Calu3 (cell line): ENCODE results near the gene FN3KRP. TPM values are rescaled to one million over a fixed set of nuclear protein-coding genes. Genes with fewer than 3 reads are reported as not detected.

ENCODE experiments used
- BruUV-seq: library from RNA; stranded (reverse); fragments of 400-500 nt; replicated peaks from 2 replicates; lab custom pipeline; 2021; lab: Mats Ljungman, UMichigan
- CTCF ChIA-PET: fragments of 300-600 bp; sonication (Branson Sonifier 250); formaldehyde crosslinking; loops from one replicate; lab custom pipeline; 2022; ENCODE audit warnings: antibody characterized with exemption; lab: Charles Lee
- DNase-seq: peaks from one replicate; pipeline ENCODE4 v3.0.0; 2022
- H3K27ac Mint-ChIP-seq: one replicate; pipeline ENCODE4 v1.8.0; 2022; ENCODE audit warnings: mixed read lengths; ENCODE audit not compliant: unreplicated experiment
- H3K27me3 Mint-ChIP-seq: one replicate; pipeline ENCODE4 v1.8.0; 2022; ENCODE audit warnings: mixed read lengths; ENCODE audit not compliant: unreplicated experiment
- H3K36me3 Mint-ChIP-seq: one replicate; pipeline ENCODE4 v1.8.0; 2022; ENCODE audit warnings: mild to moderate bottlenecking, moderate library complexity, mixed read lengths; ENCODE audit not compliant: insufficient read depth, unreplicated experiment
- H3K4me1 Mint-ChIP-seq: one replicate; pipeline ENCODE4 v1.8.0; 2022; ENCODE audit warnings: mild to moderate bottlenecking, low read depth, mixed read lengths; ENCODE audit not compliant: unreplicated experiment
- H3K4me3 Mint-ChIP-seq: one replicate; pipeline ENCODE4 v1.8.0; 2022; ENCODE audit warnings: mild to moderate bottlenecking, low read depth, moderate library complexity, mixed read lengths; ENCODE audit not compliant: unreplicated experiment
- H3K9me3 Mint-ChIP-seq: one replicate; pipeline ENCODE4 v1.8.0; 2022; ENCODE audit warnings: low read depth, mixed read lengths; ENCODE audit not compliant: unreplicated experiment
- intact Hi-C: fragments of 100-400 bp; cut with micrococcal nuclease; formaldehyde crosslinking; loops from one replicate; pipeline ENCODE4 v1.10.0; 2022; ENCODE audit not compliant: unreplicated experiment
- total RNA-seq: library from RNA; stranded (reverse); gene quantifications from 2 replicates; pipeline ENCODE4 v1.2.3, GENCODE V29; 2022
- TF ChIP-seq, protein P1 (sequence below): fragments of 200-600 bp; IDR thresholded peaks from one replicate; pipeline ENCODE4 v1.8.0; 2022; ENCODE audit warnings: antibody characterized with exemption; ENCODE audit not compliant: unreplicated experiment

Gene FN3KRP
- total RNA-seq, 1 experiment from 2014 or later, result 49.9 TPM

DNA sequence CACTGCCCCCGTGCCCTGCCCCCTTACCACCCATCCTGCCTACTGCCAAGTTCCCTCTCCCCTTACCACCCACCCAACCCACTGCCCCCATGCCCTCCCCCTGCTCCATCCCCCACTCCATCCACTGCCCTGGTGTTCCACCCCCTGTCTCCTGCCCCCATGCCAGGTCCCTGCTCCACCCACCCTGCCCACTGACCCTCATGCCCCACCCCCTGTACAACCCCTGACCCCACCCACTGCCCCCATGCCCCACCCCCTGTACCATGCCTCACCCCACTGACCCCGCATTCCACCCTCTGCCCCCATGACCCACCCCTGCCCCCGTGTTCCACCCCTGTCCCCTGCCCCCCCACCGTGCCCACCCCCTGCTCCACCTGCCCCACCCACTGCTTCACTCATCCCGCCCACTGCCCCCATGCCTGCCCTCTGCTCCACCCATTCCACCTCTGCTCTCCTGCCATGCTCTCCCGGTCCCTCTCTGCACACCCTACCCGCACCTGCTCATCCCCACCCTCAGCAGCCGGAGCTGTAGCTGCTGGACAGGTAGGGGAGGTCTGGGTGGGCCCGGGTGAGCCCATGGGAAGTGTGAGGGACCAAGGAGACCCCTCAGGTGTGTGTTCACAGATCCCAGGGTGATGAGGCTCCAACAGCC is 7.4 kb upstream of the FN3KRP start:
- peaks cover 5% of the 10 kb centered on the region for H3K4me1 Mint-ChIP-seq
- no peak overlapping the region for H3K27ac Mint-ChIP-seq
- no TSS peak for BruUV-seq
- no peak for DNase-seq
- TF ChIP-seq, protein P1, sequence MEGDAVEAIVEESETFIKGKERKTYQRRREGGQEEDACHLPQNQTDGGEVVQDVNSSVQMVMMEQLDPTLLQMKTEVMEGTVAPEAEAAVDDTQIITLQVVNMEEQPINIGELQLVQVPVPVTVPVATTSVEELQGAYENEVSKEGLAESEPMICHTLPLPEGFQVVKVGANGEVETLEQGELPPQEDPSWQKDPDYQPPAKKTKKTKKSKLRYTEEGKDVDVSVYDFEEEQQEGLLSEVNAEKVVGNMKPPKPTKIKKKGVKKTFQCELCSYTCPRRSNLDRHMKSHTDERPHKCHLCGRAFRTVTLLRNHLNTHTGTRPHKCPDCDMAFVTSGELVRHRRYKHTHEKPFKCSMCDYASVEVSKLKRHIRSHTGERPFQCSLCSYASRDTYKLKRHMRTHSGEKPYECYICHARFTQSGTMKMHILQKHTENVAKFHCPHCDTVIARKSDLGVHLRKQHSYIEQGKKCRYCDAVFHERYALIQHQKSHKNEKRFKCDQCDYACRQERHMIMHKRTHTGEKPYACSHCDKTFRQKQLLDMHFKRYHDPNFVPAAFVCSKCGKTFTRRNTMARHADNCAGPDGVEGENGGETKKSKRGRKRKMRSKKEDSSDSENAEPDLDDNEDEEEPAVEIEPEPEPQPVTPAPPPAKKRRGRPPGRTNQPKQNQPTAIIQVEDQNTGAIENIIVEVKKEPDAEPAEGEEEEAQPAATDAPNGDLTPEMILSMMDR, result no peak
- H3K36me3 Mint-ChIP-seq, result no peaks in the 10 kb centered on the region
- intact Hi-C loops, result loop anchor here (10.0 kb wide), 1 partner anchor 54 kb away; no protein-coding TSS in a partner anchor
- no peaks in the 10 kb centered on the region for H3K27me3 Mint-ChIP-seq
- CTCF ChIA-PET, result no interaction called here
- no peak overlapping the region for H3K4me3 Mint-ChIP-seq
- H3K9me3 Mint-ChIP-seq, result no peaks in the 10 kb centered on the region

DNA sequence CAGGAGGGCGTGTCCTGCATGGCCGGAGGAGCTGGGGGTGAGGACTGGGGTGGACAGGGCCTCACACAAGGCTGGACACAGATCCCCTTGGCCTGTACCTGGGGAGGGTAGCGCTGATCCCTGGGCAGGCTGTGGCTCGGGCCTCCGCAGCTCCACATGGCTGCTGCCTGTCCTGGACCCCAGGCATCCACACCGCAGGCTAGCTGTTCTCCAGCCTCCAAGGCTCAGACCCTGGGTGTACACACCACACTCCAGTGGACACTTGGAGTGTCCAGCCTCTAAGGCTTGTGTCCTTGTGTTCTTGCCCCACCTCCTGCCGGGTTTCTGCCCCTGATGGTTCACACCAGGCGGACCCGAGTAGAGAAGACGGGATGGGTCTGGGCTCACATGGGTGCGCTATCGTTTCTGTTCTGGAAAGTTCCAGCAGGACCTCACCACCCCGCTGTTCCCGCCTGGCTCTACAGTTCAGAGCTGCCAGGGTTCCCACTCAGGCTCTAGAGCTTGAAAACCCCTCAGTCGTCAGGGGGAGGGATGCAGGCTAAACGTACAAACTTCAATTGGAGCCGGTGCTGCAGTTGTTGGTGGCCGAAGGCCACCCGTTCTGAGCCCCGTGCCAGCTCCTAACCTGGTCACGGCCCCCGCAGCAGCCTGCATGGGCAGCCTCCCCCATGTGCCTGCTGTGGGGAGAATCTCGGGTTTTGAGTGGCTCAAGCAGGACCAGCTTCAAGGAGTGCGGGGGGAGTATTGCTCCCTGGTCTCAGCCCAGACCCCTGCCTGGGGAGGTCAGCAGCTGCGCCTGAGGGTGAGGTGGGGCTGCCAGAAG is 6.6 kb upstream of the FN3KRP start:
- Mint-ChIP-seq H3K36me3 (no peaks in the 10 kb centered on the region), H3K9me3 (no peaks in the 10 kb centered on the region), H3K4me3 (no peak overlapping the region), H3K4me1 (no peaks in the 10 kb centered on the region), H3K27me3 (no peaks in the 10 kb centered on the region), H3K27ac (no peak overlapping the region)
- CTCF ChIA-PET, result no interaction called here
- intact Hi-C loops, result loop anchor here (10.0 kb wide), 1 partner anchor 55 kb away; no protein-coding TSS in a partner anchor
- no peak for DNase-seq
- TF ChIP-seq, protein P1, result no peak
- BruUV-seq, result no TSS peak

DNA sequence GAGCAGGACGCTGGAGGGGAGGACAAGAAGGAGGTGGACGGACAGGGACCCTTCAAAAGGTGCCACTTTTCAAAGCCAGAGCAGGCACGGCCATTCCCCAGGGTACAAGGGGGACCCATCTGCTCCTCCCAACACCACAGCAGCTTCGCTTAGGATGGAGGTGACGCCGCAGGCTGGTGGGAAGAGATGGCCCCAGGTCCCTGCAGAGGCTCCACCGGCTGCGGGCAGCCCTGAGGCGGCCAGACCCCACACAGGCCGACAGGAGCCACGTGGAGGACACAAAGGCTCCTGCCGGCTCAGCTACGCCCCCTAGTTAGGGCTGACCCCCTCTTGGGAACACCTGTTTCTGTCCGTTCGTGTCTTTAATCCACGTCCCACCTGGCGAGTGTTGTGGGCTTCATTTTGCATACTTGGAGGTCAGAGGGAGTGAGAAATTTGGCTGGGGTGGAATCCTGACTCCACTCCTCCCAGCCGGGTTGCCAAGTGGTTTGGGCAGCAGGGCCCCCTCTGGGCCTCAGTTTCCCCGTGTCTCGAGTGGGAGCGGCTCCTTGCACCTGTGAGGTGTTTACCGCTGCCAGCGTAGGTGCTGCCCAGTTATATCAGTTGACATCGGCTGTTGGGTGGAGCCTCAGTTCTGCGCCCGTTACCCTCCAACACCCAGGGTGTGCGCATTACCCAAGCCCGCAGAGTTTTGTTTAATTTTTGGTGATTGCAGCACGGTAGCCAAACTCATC is 5.8 kb upstream of the FN3KRP start:
- Mint-ChIP-seq H3K9me3 (no peaks in the 10 kb centered on the region), H3K36me3 (no peaks in the 10 kb centered on the region), H3K27ac (no peak overlapping the region), H3K4me1 (no peaks in the 10 kb centered on the region), H3K4me3 (no peak overlapping the region), H3K27me3 (no peaks in the 10 kb centered on the region)
- intact Hi-C loops, result no loop called here
- TF ChIP-seq, protein P1, result no peak
- BruUV-seq, result no TSS peak
- no peak for DNase-seq
- CTCF ChIA-PET, result no interaction called here

DNA sequence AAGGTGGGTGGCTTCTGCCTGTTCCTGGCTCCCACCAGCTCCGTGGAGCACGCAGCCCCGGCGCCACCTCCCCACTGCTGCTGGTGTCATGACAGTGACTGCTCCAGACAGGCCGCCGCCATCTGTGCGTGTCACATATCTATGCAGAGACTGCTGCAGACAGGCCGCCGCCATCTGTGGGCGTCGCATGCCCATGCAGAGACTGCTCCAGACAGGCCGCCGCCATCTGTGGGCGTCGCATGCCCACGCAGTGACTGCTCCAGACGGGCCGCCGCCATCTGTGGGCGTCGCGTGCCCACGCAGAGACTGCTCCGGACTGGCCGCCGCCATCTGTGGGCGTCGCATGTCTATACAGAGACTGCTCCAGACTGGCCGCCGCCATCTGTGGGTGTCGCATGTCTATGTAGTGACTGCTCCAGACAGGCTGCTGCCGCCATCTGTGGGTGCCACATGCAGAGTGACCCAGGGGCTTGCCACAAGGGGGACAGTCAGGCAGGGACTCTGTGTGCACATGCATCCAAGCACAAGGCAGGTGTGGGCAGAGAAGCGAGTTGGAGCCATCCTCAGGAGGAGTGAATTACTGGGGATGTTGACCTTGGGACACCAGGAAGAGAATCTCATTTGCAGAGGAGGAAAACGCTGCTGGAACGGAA is 3.3 kb upstream of the FN3KRP start:
- peaks cover 24% of the 10 kb centered on the region for H3K36me3 Mint-ChIP-seq
- H3K9me3 Mint-ChIP-seq, result no peaks in the 10 kb centered on the region
- TF ChIP-seq, protein P1, result no peak
- intact Hi-C loops, result no loop called here
- no TSS peak for BruUV-seq
- H3K4me1 Mint-ChIP-seq, result peaks cover 10% of the 10 kb centered on the region
- no peaks in the 10 kb centered on the region for H3K27me3 Mint-ChIP-seq
- DNase-seq, result no peak
- CTCF ChIA-PET, result interaction anchor here (0.6 to 1.0 kb wide), 2 partner anchors 28 to 364 kb away, joined by 3 read pairs; no protein-coding TSS in a partner anchor
- no peak overlapping the region for H3K4me3 Mint-ChIP-seq
- no peak overlapping the region for H3K27ac Mint-ChIP-seq
